ENCODE results near the gene PLA2G4B. TPM values are rescaled to one million over a fixed set of nuclear protein-coding genes. Genes with fewer than 3 reads are reported as not detected.
A peak's percentile ranks its signal among the peaks of the same experiment; 100 is the strongest.

PLA2G4B gene
- total and polyA plus RNA-seq, 2 of the 8 experiments (the other 6 are each of a cell fraction or from before 2014, with no cell fraction given), result 4.2 to 9.2 TPM

- Histone ChIP-seq H3K23ac (ENCODE audit: insufficient read length) (no peak overlapping the region), H2AFZ (ENCODE audit: low read length) (no peak overlapping the region), H3K56ac (replicated peaks; ENCODE audit: insufficient read length, low read depth, low read length) (no peak overlapping the region), H3K4me1 (replicated peaks in 1 of 4; ENCODE audit: control insufficient read depth in 3 of 4, insufficient read depth in 4 of 4, low read length in 3 of 4) (peaks cover 0 to 4% (median 2%) of the 10 kb centered on the region in 4 experiments; a peak in 4 of 7 replicates), H3K9me3 (ENCODE audit: insufficient read depth in 2 of 2, low read depth in 1 of 2, low read length in 1 of 2) (no peaks in the 10 kb centered on the region), H3K27me3 (replicated peaks in 1 of 4; ENCODE audit: control insufficient read depth in 3 of 4, extremely low read depth in 1 of 4, insufficient read depth in 3 of 4, low read length in 3 of 4) (no peaks in the 10 kb centered on the region), H3K4me3 (ENCODE audit: extremely low read depth in 1 of 4, insufficient read depth in 2 of 4, low read depth in 3 of 4, low read length in 4 of 4) (no peak overlapping the region), H3K4ac (replicated peaks; ENCODE audit: insufficient read length, low read depth, low read length) (no peak overlapping the region), H3K9ac (replicated peaks in 1 of 4; ENCODE audit: extremely low read depth in 1 of 4, low read depth in 3 of 4, low read length in 3 of 4) (no peak overlapping the region), H4K20me1 (replicated peaks in 1 of 2; ENCODE audit: control insufficient read depth in 1 of 2, insufficient read depth in 2 of 2, low read length in 2 of 2) (no peaks in the 10 kb centered on the region), H3K79me2 (ENCODE audit: control insufficient read depth in 1 of 2, insufficient read depth in 2 of 2, low read length in 2 of 2) (no peaks in the 10 kb centered on the region), H3K79me1 (ENCODE audit: low read depth, low read length) (no peaks in the 10 kb centered on the region), H4K91ac (replicated peaks; ENCODE audit: insufficient read length, low read length) (no peak overlapping the region), H2BK120ac (replicated peaks; ENCODE audit: low read depth, low read length) (no peak overlapping the region), H4K8ac (ENCODE audit: extremely low read depth, insufficient read depth, low read length) (no peak overlapping the region; the same call in 1 of the 2 replicates), H2BK15ac (ENCODE audit: low read length) (no peak overlapping the region), H3K18ac (ENCODE audit: extremely low read depth, low read length) (no peak overlapping the region), H3K4me2 (ENCODE audit: insufficient read depth in 1 of 2, low read depth in 2 of 2, low read length in 2 of 2) (no peak overlapping the region), H3K14ac (ENCODE audit: insufficient read length) (no peak overlapping the region), H2BK12ac (ENCODE audit: low read depth, low read length) (no peak overlapping the region), H3K23me2 (ENCODE audit: low read depth, low read length) (no peaks in the 10 kb centered on the region), H3K36me3 (ENCODE audit: control insufficient read depth in 2 of 4, insufficient read depth in 4 of 4, low read length in 3 of 4) (no peaks in the 10 kb centered on the region), H2AK5ac (ENCODE audit: low read depth, low read length) (no peak overlapping the region), H2BK5ac (ENCODE audit: low read depth, low read length) (peak overlapping the region; percentile 66; the same call in 1 of the 2 replicates), H3K27ac (ENCODE audit: low read depth, low read length) (no peak overlapping the region), H2BK20ac (ENCODE audit: low read length) (no peak overlapping the region), H4K5ac (ENCODE audit: insufficient read length, low read depth, low read length) (no peak overlapping the region)
- DNase-seq (ENCODE audit: low read depth in 1 of 2, low spot score in 2 of 2), result no peak
- CTCF ChIA-PET (ENCODE audit: partially characterized antibody), result interaction anchor here (0.5 to 13.7 kb wide), 9 partner anchors 11 to 769 kb away, joined by 3 to 283 read pairs (median 3); partner anchors contain the start of gene MAPKBP1
- WGBS, 2 experiments (ENCODE audit: extremely low coverage in 1 of 2, insufficient coverage in 1 of 2, insufficient read length in 1 of 2, insufficient replicate concordance in 2 of 2, low coverage in 1 of 2, low lambda C conversion rate in 2 of 2, missing lambda C conversion rate in 1 of 2), result 90% methylated on average over 8 of the region's 8 CpGs; no CpG with 5 or more reads in 1 of the 2 experiments
- TF ChIP-seq EGR1 (IDR thresholded peaks at IDR 0.05; ENCODE audit: borderline replicate concordance, low read depth, low read length) (no peak), KDM5A (IDR thresholded peaks at IDR 0.05; ENCODE audit: low read length) (no peak), POLR2AphosphoS5 (IDR thresholded peaks at IDR 0.05; ENCODE audit: low read depth, low read length) (no peak)
- no peak for FAIRE-seq
- POLR2A ChIA-PET (ENCODE audit: partially characterized antibody), result no interaction called here
Observed at GRCh38 chr15:41804916-41805666, 33.6 kb upstream of the PLA2G4B start.
